Astrocyte of the spinal cord (primary cell): Measurements from ENCODE around the gene SPTA1.
"Not testable (repeated sequence)": the region's sequence is repeated elsewhere in the genome, so short reads cannot be mapped to it uniquely, and the experiment has no call there.

Experiments used
- DNase-seq: peaks from one replicate; pipeline ENCODE4 v3.0.0; 2011; ENCODE audit warnings: low read depth, low spot score
- H3K4me3 ChIP-seq: 2 replicates; pipeline ENCODE4 v1.5.1; 2011; ENCODE audit warnings: low read depth, mild to moderate bottlenecking, low read length, moderate library complexity
- in situ Hi-C: cut with HindIII; loops from 2 replicates; pipeline ENCODE4 v1.10.0; 2017; ENCODE audit warnings: low sequenced_read_pairs
- TF ChIP-seq, protein P1 (sequence below): IDR thresholded peaks from 2 replicates; pipeline ENCODE4 v1.5.1; 2012; ENCODE audit warnings: low read depth, mild to moderate bottlenecking, low read length, inconsistent platforms

The SPTA1 gene

GRCh38 chr1:158689110-158689509 is 2.6 kb upstream of the SPTA1 start:
- H3K4me3 ChIP-seq = no peak overlapping the region
- DNase-seq = no peak
- TF ChIP-seq, protein P1, sequence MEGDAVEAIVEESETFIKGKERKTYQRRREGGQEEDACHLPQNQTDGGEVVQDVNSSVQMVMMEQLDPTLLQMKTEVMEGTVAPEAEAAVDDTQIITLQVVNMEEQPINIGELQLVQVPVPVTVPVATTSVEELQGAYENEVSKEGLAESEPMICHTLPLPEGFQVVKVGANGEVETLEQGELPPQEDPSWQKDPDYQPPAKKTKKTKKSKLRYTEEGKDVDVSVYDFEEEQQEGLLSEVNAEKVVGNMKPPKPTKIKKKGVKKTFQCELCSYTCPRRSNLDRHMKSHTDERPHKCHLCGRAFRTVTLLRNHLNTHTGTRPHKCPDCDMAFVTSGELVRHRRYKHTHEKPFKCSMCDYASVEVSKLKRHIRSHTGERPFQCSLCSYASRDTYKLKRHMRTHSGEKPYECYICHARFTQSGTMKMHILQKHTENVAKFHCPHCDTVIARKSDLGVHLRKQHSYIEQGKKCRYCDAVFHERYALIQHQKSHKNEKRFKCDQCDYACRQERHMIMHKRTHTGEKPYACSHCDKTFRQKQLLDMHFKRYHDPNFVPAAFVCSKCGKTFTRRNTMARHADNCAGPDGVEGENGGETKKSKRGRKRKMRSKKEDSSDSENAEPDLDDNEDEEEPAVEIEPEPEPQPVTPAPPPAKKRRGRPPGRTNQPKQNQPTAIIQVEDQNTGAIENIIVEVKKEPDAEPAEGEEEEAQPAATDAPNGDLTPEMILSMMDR = no peak
- in situ Hi-C loops = no loop called here

DNA sequence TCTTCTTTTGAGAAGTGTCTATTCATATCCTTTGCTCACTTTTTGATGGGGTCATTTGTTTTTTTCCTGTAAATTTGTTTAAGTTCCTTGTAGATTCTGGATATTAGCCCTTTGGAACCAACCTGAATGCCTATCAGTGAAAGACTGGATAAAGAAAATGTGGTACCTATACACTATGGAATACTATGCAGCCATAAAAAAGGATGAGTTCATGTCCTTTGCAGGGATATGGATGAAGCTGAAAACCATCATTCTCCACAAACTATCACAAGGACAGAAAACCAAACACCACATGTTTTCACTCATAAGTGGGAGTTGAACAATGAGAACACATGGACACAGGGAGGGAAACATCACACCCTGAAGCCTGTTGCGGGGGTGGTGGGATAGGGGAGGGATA is 1.8 kb upstream of the SPTA1 start:
- H3K4me3 ChIP-seq, DNase-seq, in situ Hi-C loops: not testable (repeated sequence)

- TF ChIP-seq, protein P1 = no peak
- in situ Hi-C loops = no loop called here
- no peak overlapping the region for H3K4me3 ChIP-seq
- DNase-seq = no peak
These were observed 522 bp upstream of the SPTA1 start for GRCh38 chr1:158687037-158687436.

GRCh38 chr1:158685085-158685484 is 1.4 kb downstream of the SPTA1 start:
- TF ChIP-seq, protein P1 = no peak
- no peak overlapping the region for H3K4me3 ChIP-seq
- in situ Hi-C loops = no loop called here
- DNase-seq = no peak

DNA sequence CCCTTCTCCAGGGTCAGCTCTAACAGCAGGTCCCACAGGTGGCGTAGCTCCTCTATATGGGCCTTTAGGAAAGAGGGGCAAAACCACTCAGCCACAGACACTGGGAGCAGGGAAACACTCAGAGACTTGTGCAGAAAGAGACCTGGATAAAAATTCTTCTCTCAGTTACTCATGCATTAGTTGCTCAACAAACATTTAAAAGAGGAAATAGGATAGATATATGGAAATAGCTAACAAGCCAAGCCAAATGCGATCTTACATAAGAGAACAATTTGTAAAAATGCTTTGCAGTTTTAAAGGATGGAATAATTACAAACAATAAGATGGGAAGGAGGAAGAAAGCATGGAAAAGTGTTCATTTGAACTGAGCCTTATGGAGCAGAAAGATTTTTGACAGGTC is 4.9 kb downstream of the SPTA1 start:
- in situ Hi-C loops = no loop called here
- TF ChIP-seq, protein P1 = no peak
- no peak for DNase-seq
- H3K4me3 ChIP-seq = no peak overlapping the region

DNA sequence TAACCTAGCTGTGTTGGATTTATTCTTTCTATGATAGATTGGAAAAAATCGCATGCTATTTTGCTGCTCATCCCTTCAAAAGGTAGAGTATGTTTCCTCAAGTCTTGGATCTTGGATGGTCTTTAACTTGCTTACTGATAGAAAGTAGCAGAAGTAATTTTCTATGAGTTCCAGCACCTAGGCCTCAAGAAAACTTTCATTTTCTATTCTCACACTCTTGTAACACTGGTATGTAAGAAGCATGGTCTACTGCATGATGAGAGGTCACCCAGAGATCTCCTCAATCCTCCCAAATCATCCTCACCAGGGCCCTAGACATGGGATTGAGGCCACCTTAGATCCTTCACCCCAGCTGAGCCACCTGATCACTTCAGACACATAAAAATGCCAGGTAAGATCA is 7.2 kb downstream of the SPTA1 start:
- in situ Hi-C loops = no loop called here
- TF ChIP-seq, protein P1 = no peak
- no peak for DNase-seq
- no peak overlapping the region for H3K4me3 ChIP-seq

DNA sequence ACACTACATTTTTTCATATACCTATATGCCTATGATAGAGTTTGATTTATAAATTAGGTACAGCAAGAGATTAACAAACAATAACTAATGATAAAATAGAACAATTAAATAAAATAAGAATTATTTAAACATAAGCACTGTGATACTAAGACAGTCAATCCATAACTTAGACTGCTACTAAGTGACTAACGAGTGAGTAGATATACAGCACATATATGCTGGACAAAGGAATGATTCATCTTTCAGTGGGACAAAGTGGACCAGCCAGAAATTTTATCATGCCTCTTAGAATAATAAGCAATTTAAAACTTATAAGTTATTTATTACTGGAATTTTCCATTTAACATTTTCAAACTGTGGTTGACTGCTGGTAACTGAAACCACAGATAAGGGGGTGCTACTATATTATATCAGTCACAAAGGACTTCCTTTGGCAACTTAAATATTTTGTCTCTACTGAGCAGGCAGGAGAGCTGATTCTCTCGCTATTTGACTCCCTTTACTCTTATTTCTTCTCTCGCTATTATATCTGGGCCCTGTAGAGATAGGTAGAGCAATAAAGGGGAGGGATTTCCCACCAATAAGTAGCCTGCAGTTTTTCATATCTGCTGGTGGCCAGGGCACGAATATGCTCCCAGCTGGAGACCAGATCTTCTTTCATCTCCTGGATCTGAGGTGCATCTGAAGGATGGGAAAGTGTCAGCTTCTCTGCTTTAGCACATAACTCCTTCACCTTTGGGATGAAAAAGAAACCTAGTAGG is 10.8 kb downstream of the SPTA1 start:
- TF ChIP-seq, protein P1 = no peak
- H3K4me3 ChIP-seq = no peak overlapping the region
- in situ Hi-C loops = no loop called here
- DNase-seq = no peak
